T-helper 2 cell treated with Interferon-gamma antibody and Interleukin-4, amounts not matched to agents 100 ng/mL and 5 ng/mL, for 36 hours (primary cell): ENCODE data around the gene MTHFSD. TPM values are rescaled to one million over a fixed set of nuclear protein-coding genes. Genes with fewer than 3 reads are reported as not detected.

Experiments used
- intact Hi-C: fragments of 100-400 bp; cut with micrococcal nuclease; formaldehyde crosslinking; loops from one replicate; pipeline ENCODE4 v1.15.1; 2023
- total RNA-seq: library from RNA; stranded (reverse); gene quantifications from 2 replicates; pipeline ENCODE4 v1.2.3, GENCODE V29; 2022

The MTHFSD gene
- total RNA-seq, 1 donor from 2014 or later, result 22.7 TPM

DNA sequence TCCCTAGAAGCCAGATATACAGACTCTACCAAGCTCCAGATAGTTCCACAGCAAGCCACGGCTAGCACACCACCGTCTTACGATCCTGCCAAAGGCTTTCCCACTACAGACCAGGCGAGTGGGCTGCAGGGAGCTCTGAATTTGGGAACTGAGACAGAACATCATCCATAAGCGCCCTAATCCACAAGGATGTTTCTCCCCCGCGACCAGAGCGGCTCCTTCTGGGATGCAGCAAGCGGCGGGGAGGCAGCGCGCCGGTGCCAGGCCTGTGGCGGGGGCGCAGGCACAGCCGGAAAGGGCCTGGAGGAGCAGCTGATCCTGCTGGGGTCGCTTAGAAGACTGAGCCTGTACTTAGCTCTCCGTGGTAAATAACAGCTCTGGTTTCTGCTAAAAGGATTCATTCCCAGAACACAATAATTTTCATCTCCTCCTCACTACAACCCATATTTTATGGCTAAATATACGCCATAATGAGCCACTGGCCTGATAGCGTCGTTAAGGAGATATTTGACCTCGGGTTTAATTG lies 60.9 kb downstream of the MTHFSD start:
- intact Hi-C loops, result no loop called here

DNA sequence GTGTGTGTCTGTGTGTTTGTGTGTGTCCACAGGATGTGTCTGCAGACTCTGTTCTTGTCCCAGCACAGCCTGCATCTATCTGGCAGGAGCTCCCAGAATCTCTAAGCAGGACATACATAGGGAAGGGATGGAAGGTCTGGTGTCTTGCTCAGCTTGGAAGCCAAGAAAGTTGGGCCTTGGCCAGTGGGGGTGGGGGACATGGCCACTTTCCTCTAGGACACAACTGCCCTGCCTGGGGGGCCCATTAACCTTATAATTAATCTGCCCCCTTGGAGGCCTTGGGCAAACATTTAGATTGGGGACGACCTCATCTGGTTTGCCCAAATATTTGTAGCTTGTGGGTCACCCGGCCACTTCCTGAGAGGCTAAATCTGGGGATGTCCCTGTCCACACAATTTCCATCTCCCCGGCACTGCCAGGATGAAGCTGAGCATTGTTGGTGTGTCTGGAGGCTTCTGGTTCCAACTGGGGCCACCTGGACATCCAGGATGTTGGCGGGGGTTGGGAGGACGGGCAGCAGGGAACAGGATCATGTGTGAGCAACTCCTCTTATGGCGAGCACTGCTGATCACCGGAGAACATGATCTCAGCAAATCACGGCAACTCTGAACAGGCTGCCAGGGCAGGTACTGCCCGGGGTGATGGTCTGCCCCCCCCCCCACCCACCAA lies 61.9 kb downstream of the MTHFSD start:
- intact Hi-C loops, result no loop called here

GRCh38 chr16:86492267-86492960 lies 62.6 kb downstream of the MTHFSD start:
- intact Hi-C loops, result no loop called here

- intact Hi-C loops, result no loop called here
Observed at GRCh38 chr16:86491640-86492023, 63.4 kb downstream of the MTHFSD start.

GRCh38 chr16:86490859-86491639 lies 64.0 kb downstream of the MTHFSD start:
- intact Hi-C loops, result no loop called here

GRCh38 chr16:86485746-86486145 lies 69.3 kb downstream of the MTHFSD start:
- intact Hi-C loops, result no loop called here

GRCh38 chr16:86484240-86484639 lies 70.8 kb downstream of the MTHFSD start:
- intact Hi-C loops, result no loop called here

DNA sequence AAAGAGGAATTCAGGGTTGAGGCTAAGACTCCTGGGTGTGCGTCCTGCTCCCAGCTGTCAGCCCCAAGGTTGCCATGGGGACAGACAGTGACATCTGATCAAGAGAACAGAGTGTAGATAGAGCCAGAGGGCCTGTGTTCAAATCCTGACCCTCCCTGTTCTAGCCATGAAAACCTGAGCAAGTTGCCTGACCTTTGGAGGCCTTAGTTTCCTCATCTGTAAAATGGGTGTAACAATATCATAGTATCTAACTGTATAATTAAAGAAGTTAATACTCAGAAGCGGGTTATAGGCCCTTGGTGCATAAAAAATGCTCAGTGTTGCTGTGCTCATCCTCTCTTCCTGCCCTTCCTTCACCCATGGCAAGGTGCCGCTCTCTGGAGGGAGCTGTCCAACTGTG lies 73.4 kb downstream of the MTHFSD start:
- intact Hi-C loops, result no loop called here

DNA sequence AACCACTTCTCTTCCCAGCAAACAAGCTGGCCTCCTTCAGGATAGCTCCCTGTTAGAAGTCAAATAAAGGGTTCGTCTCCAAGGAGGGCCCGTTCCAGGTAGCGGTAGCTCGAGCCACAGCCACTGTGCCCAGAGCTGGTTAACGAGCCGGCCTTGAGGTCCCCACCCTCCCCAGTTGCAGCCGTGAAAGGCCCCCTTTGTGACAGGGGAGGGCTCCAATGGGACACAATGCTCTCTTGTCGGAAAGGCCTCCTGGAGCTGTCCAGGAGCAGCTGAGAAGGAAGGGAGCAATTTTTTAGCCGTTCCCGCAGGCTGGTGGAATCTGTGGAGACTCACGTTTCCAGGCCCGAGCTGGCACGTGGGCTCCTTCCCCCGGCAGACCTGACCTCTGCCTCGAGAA lies 74.6 kb downstream of the MTHFSD start:
- intact Hi-C loops, result no loop called here

Other genes with a start within 250 kb of the MTHFSD start
- gene FOXF1, start 44.7 kb downstream of the MTHFSD start, total RNA-seq, result not detected in 2 replicates
- not detected in 2 replicates for gene FOXC2, start 11.6 kb upstream of the MTHFSD start, total RNA-seq
- not detected in 2 replicates for gene FOXL1, start 23.3 kb upstream of the MTHFSD start, total RNA-seq